HG03060 (cell line): ENCODE measurements around the gene MARK3.

Source experiments
- ATAC-seq: cut with Tn5 transposase; IDR thresholded peaks from one replicate; pipeline ENCODE4 v1.9.1; 2021; ENCODE audit warnings: low read depth, moderate number of reproducible peaks; ENCODE audit not compliant: unreplicated experiment

Gene MARK3

DNA sequence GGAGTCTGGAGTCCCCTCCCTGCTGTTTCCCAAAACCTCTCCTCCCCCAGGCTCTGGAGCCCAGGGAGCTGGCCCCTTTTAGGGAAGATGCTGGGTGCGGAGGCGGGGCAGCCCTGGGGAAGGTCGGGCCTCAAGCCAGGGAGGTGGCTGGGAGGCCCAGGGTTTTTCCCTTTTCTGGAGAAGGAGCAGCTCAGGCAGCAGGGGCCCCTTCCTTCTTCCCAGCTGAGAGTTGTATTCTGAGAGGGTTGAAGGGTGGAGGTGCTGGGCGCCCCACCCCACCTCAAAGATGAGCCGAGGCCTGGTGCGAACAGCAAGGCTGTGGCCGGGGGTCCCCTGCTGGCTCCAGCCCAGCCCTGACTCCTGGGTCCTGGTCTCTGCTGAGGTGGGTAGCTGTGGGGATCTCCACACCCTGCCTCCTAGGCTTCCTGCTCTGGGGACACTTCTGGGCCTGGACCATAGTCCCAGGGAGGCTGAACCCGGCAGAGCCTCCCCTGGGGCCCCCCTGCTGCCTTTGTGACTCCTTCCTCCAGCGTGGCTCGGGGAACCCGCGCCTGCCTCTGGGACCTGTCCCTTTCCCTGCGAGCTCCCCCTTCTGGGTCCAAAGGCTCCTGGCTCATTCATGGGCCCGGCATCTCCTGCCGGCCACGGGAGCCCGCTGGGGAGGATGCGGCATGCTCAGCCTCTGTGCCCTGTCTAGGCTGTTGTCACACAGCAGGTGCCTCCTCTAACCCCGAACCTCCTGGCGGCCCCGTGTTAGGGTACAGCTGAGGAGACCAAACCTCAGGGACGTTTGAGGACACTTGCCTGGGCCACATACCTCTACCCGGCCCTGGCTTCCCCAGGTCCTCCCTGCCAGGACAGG is 148.2 kb downstream of the MARK3 start:
- no peak for ATAC-seq

DNA sequence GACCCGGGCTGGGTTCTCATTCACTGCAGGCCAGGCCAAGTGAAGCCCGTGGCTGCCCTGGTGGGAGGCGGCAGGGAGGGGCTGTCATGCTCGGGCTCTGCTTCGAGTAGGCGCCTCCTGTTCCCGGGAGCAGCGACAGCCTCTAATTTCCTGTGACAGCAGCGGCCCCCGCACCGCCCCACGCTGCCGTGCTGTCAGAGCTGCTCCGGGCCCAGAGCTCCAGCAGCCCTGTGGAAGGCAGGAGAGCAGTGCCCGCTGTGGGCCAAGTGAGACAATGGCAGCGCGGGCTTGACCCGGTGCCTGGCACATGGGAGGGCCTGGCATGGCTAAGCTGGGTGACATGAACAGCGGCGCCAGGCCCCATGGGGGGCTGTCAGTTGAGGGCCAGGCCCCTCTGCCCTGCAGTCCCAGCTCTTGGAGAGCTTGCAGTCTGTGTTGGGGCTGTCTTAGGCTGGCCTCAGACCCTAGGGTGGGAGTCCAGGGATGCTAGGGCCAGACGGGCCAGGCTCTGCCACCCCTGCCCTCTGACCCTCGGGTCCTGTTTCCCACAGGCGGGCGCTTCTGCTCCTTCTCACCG is 148.9 kb downstream of the MARK3 start:
- ATAC-seq = no peak

DNA sequence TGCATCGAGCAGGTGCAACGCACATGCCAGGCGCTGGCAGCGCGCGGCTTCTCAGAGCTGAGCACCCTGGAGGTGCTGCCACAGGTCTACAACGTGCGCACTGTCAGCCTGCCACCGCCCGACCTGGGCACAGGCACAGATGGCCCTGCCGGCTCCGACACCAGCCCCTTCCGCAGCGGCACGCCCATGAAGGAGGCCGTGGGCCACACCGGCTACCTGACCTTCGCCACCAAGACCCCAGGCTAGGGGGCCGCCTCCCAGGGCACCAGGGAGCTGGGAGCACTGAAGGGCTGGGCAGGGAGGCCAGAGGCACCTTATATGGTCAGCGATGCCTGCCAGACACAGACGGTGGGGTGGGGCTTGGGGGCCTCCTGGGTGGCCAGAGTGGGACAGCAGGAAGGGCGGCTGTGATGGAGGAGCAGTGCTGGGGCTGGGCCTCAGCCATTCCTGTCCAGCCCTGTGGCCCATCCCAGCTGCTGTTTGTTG is 149.4 kb downstream of the MARK3 start:
- ATAC-seq = no peak

DNA sequence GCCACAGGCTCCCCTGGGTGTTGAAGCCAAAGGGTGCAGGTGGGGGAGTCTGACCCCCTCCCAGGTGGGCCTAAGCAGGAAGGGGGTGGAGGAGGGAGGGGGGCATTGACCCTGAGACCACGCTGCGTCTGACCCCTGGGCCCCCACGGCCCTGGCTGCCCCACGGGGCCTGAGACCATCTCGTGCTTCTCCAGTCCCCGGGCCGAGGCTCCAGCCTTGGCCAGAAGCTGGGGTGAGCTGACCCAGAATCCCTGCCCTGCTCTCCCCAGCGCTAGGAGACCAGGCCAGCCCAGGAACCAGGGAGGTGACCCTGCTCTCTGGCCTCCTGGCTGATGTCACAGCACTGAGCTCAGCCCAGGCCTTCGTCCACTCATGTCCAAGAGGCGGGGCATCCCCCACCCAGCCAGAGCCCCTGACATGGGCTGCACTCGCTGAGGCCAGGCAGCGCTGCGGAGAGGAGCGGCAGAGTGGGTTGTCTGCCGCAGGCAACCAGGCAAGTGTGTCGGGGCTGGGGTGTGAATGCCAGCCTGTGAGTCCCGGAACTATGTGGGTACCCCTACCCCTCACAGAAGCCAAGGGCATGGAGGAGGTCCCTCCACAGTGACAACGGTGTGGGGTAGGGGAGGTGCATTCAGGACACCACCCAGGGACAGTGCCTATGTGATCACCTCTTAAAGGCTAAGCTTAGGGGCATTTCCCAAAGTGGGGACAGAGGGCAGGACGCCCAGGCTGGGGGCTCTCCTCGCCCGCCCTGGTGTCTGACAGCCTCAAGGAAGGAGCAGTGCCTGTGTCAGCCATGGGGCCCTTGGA is 150.1 kb downstream of the MARK3 start:
- ATAC-seq = no peak

DNA sequence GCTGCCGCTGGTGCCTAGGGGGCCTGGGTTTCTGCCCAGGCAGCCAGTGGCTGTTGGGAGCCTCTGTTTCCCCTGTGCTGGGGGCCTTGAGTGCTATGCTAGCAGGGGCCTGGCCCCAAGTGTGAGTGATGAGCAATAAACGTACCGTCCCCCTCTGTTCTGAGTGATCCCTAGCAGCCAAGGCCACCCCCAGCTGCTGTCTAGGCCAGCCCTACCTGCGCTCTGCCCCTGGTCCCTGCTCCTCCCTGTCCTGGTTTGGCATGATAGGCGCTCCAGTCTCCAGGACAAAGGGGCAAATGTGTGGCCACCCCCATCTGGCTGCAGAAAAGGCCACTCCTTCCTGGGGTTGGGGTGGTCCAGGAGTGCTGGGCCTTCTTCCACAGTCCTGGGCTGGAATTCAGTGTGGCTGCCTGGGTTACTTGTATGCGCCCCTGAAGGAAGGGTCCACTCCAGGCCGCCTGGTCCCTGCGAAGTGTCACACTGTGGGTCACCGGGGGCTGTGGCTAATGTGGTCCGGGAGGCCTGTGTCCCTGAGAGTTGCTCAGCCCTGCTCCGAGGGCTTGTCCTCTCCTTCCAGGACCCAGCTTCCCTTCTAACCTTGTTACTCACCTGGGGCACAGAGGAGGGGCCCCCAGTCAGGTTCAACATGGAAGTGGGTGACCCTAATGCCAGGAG is 150.8 kb downstream of the MARK3 start:
- ATAC-seq = no peak

DNA sequence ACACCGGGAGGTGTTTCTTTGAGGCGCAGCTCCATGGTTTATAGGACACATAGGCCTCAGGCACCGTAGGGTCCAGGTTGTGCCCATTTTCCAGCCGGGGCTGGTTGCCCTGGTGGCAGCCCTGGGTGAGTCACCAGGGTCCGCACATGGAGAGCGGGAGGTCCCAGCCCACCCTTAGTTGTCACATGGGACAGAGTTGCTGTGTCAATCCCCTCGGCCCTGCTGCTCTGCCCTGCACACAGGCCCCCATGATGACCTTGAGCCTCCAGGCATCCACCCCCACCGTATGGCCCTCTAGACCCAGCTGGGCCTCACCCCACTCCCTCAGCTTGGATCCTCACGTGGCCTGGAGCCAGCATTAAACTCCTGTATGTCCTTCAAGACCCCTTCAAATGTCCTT is 151.5 kb downstream of the MARK3 start:
- no peak for ATAC-seq

DNA sequence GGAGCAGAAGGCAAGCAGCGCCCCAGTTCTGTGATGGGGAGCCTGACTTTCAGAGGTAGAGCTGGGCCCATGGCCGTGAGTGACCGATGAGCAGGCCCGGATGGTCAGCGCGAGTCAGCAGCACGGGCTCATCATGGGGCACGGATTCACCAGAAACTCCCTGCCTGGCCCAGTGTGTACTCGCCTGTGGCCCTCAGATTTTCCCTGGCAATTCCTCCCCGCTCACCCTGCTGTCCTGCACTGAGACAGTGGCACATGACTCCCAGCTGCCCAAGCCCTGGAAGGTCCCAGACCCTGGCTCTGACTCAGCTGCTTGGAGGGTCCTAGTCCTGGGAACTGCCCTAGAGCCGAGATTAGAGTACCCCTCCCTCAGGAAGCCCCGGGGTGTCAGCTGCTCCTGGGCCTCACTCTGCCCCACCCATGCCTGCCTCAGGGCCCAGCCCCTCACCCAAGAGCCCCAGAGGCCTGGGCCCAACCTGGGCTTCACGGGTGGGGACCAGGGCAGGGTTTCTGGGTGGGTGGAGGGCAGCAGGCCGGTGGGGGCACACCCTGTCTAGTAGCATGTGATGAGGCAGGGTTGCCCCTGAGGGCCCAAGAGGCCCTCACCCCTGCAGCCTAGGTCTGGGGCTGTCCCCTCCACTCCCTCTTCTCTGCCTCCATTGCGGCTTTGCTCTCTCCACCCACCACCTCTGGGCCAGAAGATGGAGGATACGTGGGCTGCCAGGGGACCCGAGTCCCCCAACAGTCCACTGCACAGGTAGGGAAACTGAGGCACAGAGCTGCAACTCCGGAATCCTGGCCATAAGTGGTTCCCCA is 152.2 kb downstream of the MARK3 start:
- no peak for ATAC-seq

DNA sequence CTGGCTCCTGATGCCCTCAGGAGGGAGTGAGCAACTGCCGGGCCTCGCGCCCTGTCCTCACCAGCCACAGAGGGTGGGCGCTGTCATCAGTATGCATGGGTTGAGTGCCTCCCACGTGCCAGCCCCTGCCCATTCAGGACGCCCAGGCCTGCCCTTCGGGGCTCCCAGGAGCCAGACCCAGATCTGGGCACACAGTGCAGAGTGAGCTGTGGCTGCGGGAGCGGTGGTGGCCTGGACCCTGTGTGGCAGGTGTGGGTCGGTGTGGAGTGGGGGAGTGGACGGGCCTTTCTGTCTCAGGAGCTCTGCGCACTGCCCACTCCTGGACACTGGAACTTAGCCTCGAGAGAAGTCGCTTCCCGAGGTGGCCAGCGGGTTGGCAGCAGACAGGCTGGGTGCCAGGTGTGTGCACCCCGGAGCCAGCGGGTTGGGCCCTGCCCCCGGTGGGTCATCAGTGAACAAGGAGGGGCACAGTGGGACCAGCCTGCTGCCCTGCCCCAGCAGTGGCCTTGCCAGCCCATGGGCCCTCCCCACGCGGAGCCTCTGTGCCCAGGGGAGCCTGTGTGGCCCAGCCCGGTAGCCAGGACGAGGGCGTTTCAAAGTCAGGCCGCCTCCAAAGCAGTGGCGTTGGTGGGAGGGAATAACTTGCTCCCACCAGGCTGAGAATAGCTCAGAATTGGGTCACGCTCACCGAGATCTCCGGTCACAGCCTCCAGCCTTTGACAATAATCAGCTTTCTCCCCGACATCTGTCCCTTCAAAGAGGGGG is 153.3 kb downstream of the MARK3 start:
- ATAC-seq = no peak

DNA sequence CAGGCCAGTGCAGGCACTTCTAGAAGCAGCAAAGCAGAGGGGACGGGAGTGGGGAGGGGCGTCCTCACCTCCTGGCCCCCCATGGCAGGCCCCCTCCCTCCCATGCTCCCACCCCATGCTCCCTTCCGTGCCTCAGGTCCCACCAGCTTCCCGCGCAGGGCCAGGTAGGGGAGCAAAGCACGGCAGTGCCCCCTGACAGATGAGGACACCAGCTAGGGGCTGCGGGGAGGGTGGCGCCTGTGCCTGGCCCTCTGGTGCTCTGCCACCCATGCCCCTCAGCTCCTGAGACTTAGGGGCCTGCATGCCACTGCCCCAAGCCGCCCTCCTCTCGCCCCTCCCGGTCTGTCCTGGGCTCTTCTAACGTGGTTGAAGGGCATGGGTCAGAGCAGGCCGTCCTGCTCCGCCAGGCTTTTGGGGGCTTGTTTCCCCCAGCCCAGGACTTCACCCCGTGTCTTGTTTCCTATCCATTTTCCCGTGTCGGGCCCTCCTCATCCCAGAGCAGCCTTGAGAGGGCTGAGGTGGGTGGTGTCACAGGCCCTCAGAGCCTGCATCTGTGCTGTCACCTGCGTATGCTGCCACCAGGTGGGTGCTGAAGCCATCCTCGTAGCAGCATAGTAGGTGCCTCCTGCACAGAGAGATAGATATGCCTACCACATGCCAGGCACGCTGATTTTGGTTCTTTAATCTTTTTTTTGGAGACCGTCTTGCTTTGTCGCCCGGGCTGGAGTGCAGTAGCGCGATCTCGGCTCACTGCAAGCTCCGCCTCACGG is 154.0 kb downstream of the MARK3 start:
- no peak for ATAC-seq

DNA sequence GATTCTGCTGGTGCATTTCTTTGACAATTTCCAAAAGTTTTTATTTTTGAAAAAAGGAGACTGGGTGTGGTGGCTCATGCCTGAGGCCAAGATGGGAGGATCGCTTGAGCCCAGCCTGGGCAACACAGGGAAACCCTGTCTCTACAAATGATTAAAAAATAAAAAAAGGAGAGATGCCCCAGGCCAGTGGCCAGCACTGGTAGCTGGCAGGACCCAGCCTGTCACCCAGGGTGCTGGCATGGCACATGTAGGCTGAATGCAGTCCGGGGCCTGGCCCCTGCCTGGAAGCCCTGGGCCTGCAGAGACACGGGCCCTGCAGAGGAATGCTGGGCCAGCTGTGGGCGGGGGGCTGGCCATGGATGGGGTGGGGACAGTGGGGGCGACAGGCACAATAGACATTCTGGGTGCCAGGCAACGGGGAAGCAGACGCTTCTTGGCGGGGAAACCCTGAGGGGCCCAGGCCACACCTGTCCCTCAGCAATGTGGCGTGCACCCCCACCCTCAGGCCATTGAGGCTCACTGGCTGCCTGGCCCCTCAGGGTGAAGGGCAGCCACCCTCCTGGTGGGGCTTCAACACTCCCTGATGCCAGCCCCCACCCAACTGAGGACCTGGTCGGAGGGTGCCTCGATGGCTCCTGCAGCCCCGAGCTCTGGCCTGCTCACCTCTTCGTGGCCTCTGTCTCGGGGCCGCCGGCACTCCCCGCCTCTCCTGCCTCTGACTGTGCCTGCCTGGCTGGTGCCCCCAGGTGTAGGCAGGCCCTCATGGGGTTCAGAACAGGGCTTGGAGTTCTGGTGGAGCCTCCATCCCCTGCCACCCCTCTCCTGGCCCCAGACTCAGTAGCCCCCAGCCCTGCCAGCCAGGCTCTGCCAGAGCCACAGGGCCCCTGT is 155.8 kb downstream of the MARK3 start:
- no peak for ATAC-seq

DNA sequence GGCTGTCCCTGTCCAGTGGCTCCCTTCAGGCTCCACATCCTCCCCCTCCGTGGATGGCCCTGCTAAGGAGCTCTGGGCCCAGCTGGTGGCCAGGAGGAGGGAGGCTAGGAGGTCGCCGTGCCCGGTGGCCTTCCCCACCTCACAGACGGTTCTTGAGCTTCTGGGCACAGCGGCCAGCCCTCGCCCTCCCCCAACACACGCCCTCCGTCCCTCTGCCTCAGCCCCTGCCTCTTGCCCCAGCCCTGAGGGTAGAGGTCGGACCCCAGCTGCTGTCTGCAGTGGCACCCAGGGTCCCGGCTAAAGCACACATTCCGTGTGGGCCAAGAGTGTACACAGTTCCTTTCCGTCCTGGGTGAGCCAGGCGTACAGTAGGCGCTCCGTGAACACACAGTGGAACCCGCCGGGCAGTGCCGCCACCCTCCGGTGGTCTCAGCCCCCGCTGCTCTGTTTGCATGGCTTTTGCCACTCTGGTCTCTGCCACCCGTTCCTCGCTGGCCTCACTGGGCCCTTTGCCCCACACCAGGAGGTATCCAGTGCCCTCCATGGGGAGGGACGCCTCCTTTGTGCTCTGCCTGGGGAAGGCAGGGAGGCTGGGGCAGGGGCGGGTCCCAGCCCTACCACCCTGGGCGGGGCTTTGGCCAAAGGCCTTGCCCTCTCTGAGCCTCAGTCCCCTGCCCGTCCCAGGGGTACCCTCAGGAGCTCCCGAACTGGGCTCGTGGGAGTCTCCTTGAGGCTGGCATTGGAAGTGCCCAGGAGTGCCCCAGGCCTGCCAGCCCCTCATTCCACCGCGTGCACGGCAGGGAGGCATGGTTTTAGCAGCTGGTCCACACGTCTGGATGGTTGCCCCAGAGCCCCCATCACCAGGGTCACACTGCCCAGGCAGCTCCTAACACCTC is 156.7 kb downstream of the MARK3 start:
- no peak for ATAC-seq

DNA sequence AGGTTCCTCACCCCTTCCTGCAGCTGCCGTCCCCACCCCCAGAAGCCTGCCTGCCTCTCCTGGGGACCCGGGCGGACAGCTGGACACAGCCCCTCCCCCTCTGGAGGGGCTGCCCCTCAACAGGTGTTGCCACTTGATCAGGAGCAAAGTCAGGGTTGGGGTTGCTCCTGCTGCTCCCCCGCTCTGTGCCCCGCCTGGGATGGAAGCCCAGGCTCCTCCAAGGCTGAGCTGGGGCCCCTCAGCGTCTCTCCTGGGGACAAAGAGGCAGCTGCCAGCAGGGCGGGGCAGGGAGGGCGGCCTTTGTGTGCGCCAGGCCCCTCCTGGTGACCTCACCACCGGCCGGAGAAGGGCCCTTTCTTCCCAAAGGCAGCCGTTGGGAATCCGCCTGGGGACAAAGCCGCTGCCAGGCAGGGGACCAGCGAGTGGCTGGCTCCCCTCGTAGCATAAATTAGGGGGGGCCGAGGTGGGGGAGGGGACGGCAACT is 157.4 kb downstream of the MARK3 start:
- ATAC-seq = no peak

DNA sequence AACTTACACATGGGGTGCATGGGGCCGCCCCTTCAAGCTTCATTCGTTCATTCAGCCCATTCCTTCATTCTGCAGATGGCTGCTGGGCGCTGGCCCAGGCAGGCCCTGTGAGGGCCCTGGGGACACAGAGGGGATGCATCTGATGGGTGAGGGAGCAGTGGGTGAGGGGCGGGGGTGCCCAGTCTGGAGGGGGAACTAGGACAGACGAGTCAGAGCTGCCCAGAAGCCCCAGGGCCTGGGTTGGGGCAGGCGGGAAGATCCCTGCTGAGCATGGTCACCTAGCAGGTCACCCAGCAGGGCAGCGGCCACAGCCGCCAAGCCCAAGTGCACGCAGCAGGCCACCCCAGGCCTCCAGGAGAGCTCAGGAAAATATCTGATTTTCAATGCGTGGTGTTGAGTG is 157.9 kb downstream of the MARK3 start:
- ATAC-seq = no peak

DNA sequence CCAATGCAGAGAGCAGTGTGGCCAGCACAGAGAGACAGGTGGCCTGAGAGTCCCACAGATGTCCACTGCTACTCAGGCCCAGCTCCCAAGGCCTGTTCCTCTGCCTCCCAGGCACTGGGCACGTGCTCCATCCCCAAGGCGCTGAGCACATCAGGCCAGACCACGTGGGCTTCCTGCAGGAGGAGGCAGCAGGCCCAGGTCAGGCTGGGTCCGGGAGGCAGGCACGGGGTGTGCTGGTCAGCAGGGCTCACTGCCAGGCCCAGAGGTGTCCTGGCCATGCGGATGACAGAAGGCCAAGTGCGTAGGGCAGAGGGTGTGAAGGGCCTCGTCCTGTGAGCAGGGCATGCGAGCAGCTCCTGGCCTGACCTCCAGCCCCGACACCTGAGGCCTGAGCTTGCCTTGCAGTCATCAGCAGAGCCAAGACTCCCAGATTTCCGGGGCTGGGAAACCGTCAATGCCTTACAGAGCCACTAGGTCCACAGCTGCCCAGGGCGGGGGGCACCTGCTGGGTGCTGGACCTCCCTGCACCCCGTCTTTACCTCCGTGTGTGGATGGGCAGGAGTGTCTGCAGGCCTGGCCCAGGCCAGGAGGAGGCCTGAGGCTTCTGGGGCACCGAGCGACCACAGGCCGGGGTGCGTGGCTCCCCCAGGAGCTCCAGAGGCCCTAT is 158.6 kb downstream of the MARK3 start:
- ATAC-seq = no peak

DNA sequence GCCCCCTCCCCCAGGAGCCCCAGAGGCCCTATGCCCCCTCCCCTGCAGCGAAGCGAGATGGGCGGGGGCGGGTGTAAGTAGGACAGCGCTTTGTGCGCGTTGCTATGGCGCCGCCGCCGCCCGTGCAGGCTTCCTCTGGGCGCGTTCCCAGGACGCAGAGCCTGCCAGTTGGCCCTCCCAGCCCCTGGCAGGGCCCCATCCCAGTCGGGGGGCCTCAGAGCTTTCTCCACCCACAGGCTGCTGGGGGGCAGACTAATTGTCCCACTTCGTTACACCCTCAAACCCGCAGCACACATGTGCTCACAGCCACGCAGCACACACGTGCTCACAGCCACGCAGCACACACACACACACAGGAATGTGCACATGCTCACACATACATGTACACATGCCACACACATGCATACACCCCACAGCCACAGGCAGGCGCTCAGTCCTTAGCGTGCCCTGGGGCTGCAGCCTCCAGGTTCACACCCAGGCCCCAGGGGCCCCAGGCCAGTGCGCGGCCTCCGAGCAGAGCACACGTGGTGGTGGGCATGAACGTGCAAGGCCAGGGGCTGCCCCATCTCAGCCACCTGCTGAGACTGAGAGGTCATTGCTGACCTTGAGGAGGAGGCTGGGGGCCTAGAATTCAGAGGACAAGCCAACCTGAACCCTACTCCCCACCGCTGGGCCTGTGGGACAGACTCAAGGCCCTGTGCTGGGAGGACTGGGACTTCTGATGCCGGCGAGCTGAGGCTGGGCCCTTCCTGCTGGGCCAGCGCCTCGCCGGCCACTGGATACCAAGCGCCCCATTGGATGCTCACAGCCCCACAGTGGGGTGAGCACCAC is 159.4 kb downstream of the MARK3 start:
- no peak for ATAC-seq
